Measurements from ENCODE around the gene B3GAT3.
"Not testable (repeated sequence)": the region's sequence is repeated elsewhere in the genome, so short reads cannot be mapped to it uniquely, and the experiment has no call there.

The B3GAT3 gene

DNA sequence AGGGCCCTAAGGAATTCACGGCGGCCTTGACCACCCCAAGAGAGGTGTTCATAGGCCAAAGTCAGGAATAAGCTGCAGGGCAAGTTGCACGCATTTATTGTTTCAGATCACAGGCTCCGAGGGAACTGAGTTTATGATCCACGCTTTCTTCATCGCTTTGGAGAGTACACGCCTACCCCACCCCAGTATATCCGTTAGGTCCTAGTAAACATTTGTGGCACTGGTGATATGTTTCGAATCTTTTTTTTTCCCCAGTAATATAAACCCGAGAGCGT lies 23.8 kb upstream of the B3GAT3 start:
- DNase-seq, result no peak

DNA sequence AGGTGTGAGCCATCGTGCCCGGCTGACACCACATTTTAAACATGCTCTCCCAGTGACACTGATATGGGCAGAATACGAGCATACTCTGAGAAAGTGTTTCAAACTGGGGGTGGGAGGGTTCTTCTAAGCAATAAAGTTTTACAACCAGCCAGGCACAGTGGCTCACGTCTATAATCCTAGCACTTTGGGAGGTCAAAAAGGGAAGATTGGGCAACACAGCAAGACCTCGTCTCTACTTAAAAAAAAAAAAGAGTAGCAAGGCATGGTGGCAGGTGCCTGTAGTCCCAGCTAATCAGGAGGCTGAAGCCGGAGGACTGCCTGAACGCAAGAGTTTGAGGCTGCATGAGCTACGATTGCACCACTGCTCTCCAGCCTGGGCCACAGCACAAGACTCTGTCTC lies 22.4 kb upstream of the B3GAT3 start:
- no peak for DNase-seq

GRCh38 chr11:62632492-62632891 lies 10.7 kb upstream of the B3GAT3 start:
- no peak for DNase-seq

DNA sequence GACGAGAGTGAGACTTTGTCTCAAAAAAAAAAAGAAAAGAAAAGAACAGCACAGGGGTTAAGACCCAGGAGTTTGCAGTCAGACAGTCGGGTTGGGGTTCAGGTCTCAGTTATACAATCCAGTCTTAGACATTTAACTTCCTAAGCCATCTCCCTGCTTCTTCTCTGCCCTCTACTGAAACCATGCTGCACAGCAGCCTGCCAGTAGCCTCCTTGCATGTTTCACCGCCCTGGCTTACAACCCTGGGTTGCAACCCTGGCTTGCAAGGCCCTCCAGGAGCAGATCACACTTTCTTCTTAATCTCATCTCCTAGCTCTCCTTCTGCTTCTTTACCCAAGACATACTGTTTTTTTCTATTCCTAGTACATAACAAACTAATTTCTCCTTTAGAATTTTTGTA lies 5.9 kb upstream of the B3GAT3 start:
- DNase-seq, result no peak

DNA sequence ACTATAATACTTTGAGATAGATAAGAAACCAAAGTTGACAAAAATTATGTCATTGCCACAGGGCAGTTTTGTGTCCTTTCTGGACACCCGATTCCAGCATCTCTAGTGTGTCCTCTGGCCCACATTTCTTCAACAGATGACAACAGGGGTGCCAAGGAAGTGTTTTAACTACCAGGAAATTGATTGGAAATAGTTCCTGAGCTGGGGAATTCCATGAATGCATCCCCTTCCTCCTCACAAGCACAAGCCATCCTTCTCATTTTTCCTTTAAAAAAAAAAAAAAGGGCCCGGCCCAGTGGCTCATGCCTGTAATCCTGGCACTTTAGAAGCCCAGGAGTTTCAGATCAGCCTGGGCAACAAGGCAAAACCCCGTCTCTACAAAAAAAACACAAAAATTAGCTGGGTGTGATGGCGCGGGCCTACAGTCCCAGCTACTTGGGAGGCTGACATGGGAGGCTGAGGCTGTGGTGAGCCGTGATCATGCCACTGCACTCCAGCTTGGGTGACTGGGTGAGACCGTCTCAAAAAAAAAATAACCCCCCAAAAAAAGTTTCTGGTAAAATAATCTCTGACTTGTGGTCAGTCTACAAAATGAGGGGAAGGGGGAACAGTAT lies 797 bp upstream of the B3GAT3 start:
- no peak for DNase-seq

DNA sequence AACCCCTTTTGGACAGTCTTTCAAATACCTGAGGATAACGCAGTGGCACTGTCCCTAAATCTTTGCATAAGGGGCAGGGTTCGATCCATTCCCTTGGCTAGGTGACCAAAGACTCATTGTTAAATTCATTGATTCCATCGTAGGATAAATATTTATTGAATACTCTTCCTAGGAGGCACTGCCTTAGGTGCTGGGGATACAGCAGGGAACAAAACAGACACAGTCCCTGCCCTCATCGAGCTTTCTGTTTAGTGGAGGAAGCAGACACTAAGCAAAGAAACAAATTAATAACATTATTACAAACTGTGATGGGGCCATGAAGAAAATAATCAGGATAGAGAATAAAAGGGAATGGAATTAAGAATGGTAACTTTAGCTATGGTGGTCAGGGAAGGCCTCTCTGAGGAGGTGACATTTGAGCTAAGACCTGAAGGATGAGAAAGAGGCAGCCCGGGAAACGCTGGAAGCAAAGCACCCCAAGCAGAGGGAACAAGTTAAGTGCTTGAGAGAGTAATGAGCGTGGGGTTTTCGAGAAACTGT lies 689 bp downstream of the B3GAT3 start:
- DNase-seq, result no peak

- DNase-seq, result not testable (repeated sequence)
These were observed 4.8 kb downstream of the B3GAT3 start for GRCh38 chr11:62616957-62617356.

GRCh38 chr11:62615521-62615920 lies 6.3 kb downstream of the B3GAT3 start:
- DNase-seq, result no peak

- peak; percentile 56 for DNase-seq
These were observed 7.5 kb downstream of the B3GAT3 start for GRCh38 chr11:62614275-62614674.

DNA sequence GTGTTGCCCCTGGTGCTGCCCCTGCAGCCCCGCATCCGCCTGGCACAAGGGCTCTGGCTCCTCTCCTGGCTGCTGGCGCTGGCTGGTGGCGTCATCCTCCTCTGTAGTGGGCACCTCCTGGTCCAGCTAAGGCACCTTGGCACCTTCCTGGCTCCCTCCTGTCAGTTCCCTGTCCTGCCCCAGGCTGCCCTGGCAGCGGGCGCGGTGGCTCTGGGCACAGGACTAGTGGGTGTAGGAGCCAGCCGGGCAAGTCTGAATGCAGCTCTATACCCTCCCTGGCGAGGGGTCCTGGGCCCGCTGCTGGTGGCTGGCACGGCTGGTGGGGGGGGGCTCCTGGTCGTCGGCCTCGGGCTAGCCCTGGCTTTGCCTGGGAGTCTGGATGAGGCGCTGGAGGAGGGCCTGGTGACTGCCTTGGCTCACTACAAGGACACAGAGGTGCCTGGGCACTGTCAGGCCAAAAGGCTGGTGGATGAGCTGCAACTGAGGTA lies 8.5 kb downstream of the B3GAT3 start:
- DNase-seq, result no peak

DNA sequence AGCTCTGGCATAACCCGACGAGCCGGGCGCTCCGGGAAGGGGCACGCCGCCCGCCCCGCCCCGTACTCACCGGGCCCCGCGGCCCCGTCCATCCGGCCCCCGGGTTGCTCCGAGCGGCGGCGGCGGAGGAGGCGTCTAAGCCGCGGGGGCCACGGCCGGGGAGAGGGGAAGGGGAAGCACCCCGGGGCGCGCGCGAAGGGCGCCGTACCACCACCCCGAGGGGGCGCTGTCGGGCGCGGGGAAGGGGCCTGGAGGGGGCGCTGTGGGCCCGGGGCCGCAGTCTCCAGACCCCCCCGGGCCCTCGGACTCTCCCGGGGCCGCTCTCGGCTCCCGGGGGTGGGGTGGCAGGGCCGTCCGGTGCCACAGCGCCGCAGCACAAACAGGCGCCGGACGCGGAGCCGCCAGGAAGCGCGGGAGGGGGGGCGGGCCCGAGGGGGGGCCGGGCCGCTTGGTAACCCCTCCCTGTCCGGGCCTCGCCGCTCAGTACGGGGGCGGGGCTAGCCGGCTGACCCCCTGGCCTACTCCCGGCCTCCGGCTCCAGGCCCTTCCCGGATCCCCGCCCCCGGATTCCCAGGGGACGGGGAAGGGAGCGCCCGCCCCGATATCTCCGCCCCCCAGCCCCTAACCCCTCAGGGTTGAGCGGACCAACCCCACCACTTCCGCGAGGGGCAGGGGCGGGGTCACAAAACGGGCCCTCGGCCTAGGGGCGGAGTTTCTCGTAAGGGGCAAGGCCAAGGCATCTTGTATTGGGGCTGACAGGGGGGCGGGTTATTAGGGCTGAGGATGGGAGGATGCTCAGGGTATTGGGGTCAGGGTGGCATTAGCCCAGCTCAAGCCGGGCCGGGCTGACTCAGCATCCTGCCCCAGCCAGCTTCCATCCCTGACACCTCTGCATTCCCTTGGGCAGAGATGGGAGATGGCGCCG lies 9.2 kb downstream of the B3GAT3 start, which contains the start of the genes EML3 and ROM1:
Gene EML3, minus strand, starts transcription at position 410 of the 925 bp plus-strand sequence. Its CDS starts 318 bp downstream, at position 92.
Gene ROM1, plus strand, starts transcription at position 892 of the 925 bp plus-strand sequence. Its CDS starts 25 bp downstream, at position 917.
- peak; percentile 85 for DNase-seq

- peak; percentile 52 for DNase-seq
These were observed 10.0 kb downstream of the B3GAT3 start for GRCh38 chr11:62611705-62612365.

- no peak for DNase-seq
These were observed 10.7 kb downstream of the B3GAT3 start for GRCh38 chr11:62610814-62611704.

- DNase-seq, result no peak
These were observed 11.4 kb downstream of the B3GAT3 start for GRCh38 chr11:62610403-62610802.

- no peak for DNase-seq
These were observed 13.0 kb downstream of the B3GAT3 start for GRCh38 chr11:62608776-62609175.

DNA sequence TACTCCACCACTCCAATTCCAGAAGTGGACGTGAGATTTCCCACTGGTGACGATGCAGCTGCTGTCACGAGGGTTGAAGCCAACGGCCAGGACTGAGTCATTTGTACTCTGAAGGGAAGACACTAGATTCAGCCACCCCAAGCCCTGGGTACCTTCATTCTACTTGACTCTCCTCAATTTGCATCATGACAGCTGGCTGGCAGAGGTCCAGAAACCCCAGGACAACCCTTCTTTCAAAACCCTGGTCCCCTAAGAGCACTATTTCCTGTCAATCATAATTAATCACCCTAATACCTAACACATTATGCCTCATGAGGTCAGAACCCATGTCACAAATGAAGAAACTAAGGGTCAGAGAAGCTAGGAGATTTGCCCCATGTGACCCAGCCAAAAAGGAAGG lies 14.1 kb downstream of the B3GAT3 start:
- no peak for DNase-seq

DNA sequence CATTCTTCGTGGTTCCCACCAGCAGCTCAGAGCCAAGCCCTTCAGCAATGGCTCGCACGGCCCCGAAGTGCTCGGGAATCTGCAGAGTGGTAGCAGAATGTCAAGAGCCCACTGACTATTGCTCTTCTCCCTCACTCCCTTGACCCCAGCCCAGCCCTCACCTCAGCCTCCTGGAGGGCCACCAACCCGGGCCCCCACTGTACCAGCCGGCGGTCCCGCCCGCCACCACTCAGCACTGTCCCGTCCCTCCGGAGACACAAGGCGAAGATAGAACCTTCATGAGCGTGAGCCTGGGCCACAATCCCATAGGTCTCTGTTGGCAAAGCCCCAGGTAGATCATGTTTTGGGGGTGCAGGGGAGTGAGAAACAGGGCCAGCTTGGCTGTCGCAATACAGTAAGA lies 15.9 kb downstream of the B3GAT3 start:
- no peak for DNase-seq

DNA sequence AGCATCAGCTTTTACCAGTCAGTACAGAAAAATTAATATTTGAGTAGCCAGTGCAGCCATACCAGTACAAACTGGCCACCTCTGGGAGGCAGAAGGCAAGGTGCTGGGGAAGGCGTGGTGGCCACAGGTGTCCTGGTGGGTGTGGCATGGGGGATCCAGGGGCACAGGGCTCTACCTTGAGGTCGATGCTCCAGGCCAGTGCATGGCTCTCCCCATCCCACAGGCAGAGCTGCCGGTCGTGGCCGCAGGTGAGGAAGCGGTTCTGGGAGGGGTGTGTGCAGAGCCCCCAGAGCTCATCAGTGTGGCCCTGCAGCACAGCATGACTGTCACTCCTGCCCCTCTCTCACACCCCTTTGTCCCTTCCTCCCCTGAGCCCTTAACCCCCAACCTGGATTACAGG lies 16.3 kb downstream of the B3GAT3 start:
- no peak for DNase-seq

DNA sequence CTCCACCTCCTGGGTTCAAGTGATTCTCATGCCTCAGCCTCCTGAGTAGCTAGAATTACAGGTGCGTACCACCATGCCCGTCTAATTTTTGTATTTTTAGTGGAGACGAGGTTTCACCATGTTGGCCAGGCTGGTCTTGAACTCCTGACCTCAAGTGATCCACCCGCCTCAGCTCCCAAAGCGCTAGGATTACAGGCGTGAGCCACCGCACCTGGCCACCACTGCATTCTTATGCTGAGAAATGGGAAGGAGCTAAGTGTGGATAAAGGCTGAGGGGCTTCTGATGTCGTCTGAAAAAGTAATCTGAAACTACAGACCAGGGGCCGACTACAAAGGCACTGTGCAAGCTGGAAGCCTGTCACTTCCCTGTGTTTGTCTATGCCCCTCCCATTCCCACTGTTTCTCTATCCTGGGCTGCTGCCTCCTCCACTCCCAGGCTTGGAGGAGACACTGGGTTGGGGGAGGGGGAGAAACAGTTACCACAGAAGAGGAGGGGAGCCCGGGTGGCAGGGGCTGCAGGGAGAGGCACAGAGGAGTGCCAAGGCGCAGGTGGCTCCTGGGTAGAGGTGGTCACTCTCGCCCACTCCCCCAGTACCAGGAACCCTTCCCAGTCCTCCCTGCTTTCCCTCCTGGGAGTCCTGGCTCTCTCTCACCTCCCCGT lies 17.2 kb downstream of the B3GAT3 start:
- no peak for DNase-seq

GRCh38 chr11:62603776-62604299 lies 17.9 kb downstream of the B3GAT3 start:
- no peak for DNase-seq

- no peak for DNase-seq
These were observed 18.7 kb downstream of the B3GAT3 start for GRCh38 chr11:62603072-62603408.
